Measurements from ENCODE around the gene TP73.

TP73 gene

DNA sequence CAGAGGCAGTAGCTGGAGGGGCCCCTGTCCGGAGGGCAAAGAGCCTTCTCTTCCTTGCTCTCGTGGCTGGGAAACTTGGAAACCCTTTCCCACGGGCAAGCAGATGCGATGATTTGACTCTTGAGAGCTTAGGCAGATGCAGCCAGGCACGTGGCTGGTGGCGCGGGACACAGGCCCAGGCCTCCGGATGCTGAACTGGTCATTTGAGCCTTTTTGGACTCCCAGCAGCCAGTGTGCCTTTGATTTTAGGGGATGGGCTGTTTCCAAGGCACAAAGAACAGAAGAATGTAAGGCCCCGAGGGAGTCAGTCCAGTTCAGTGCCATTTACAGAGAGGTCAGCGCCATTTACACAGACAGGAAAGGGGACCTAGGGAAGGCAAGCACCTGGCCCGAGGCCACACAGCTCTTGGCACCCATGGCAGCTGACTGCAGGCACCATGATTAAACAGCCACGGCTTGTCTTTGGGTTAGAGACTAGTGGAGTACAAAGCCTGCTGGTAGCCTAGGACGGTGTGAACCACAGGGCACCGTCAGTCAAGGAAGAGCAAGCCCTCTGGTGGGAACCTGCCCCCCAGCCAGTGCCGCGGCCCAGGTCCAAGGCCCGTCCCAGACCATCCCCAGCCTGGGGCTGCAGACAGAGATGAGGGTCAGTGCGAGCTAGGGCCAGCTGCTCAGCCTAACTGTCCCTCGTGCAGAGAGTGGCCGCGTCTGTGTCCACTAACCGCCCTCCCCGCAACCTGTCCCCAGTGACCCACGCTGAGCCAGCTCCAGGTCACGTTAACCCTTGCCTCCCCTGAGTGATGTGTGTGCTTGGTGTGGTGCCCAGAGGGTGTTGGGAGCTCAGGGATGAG is 79.5 kb downstream of the TP73 start:
- DNase-seq: no peak

- DNase-seq: no peak
Measured at GRCh38 chr1:3732434-3733093, 80.2 kb downstream of the TP73 start.

GRCh38 chr1:3733094-3733882 is 81.0 kb downstream of the TP73 start:
- no peak for DNase-seq

GRCh38 chr1:3733883-3734589 is 81.7 kb downstream of the TP73 start:
- no peak for DNase-seq

GRCh38 chr1:3734602-3735001 is 82.3 kb downstream of the TP73 start:
- DNase-seq: no peak

DNA sequence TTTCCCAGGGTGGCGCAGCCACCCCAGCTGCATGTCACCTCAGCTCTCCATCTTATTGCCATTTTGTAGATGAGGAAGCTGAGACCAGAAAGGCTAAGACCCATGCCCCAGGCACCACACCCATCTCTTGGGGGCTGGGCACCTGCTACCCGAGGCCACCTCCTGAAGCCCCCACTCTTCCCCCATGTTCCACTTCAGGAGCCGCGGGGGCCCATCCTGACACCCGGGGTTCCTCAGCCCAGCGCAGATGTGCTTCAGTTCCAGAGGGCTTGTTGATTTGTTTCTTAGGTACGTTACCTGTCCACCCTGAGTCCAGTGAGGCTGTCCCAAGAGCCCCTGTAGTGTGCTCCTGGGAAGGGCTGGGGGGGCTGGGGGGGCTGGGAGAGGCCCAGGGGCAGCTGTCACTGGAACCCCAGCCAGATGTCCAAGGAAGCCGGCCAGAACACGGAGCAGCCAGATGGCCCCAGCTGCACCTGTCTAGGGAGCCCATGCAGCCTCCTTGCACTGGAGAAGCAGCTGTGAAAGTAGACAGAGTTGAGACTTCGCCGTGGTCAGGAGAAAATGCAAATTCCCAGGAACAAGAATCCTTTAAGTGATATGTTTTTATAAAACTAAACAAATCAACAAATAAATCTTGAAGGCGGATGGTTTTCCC is 82.8 kb downstream of the TP73 start:
- DNase-seq: no peak

DNA sequence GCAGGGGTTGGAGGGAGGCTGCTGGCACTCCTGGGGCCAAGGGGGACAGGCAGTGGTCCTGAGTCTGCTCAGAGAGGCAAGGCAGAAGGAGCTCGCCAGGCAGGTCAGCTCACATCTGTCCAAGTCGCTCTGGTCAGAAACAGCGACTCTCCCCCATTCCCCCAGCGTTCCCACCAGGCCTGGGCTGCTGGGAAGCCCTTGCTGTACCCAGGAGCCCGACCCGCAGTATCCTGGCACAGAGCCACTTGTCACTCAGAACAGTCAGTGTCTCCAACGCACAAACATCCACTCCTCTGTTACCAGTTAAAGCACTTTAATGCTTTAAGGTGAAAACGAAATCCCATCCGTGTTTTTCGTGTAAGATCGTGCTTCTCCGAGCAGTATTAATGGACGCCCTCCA is 83.4 kb downstream of the TP73 start:
- no peak for DNase-seq

- DNase-seq: no peak
Measured at GRCh38 chr1:3736131-3736561, 83.8 kb downstream of the TP73 start.

GRCh38 chr1:3736708-3737107 is 84.4 kb downstream of the TP73 start:
- DNase-seq: no peak

- DNase-seq: no peak
Measured at GRCh38 chr1:3738943-3739342, 86.6 kb downstream of the TP73 start.

DNA sequence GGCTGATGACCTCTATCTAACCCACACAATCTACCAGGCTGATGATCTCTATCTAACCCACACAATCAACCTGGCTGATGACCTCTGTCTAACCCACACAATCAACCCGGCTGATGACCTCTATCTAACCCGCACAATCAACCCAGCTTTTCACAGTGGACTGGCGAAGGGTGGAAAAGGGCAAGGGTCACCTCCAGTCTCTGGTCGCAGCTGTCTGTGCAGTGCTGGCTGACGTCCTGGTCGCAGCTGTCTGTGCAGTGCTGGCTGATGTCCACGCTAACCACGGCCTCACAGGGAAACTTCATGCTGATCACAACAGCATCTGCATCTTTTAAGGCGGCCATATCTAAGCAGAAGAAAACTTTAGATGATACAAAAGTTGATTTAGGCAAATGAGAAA is 87.7 kb downstream of the TP73 start:
- DNase-seq: no peak

- no peak for DNase-seq
Measured at GRCh38 chr1:3740752-3741151, 88.4 kb downstream of the TP73 start.

DNA sequence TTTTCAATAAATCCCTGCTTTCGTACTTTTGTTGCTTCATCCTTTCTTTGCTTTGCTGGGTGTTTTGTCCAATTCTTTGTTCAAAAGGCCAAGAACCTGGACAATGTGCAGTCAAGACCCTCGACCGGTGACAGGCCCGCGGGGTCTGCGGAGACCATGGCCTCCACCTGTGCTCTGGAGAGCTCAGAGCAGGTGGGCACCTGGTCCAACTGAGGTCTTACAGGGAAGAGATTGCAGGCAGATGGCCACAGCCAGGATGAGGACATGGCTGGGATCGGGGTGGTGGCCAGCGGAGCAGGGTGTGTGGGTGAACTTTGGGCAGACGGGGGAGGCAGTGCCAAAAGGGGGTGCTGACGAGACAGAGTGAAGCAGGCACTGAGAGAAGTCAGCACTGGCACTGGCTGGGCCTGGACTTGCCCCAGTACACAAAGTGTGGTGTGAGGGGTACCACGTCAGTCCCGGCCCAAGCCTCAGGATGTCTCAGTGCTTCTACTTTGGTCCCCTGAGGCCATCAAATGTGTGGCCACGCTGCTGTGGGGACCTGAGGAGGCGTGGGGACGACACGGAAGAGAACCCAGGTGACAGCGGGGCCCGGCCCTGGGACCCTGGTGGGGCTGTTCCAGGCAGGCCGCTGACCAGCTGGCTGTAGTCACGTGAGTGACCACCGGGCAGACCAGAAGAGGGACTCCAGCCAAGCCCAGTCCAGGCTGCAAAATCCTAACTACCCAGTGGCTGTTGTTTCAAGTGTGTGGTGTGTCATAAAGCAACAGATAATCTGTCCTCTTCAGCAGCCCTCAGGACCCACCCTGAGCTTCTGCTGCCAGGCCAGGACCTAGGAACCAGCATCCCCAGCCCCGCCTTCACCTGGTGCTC is 89.5 kb downstream of the TP73 start:
- no peak for DNase-seq

GRCh38 chr1:3742439-3743298 is 90.4 kb downstream of the TP73 start:
- no peak for DNase-seq

GRCh38 chr1:3743421-3743820 is 91.1 kb downstream of the TP73 start:
- DNase-seq: no peak

GRCh38 chr1:3743826-3744225 is 91.5 kb downstream of the TP73 start:
- DNase-seq: no peak

- no peak for DNase-seq
Measured at GRCh38 chr1:3744646-3745045, 92.3 kb downstream of the TP73 start.

DNA sequence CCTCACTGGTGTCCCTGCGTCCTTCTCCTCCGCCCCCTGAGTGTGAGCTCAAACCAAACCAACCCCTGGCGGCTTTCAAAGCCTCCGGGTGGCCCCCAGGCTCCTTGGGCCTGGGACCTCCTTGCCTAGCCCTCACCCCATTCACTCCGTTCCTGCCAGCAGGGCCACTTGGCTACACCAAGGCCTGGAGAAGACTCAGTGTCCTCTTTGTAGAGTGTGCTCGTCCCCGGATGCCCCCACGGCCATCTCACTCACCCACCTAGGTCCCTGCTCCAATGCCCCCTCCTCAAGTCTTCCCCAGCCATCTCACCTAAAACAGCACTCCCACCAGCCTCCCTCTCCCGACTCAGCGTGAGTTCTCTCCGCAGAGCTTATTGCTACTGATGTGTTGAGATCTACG is 92.8 kb downstream of the TP73 start:
- no peak for DNase-seq

DNA sequence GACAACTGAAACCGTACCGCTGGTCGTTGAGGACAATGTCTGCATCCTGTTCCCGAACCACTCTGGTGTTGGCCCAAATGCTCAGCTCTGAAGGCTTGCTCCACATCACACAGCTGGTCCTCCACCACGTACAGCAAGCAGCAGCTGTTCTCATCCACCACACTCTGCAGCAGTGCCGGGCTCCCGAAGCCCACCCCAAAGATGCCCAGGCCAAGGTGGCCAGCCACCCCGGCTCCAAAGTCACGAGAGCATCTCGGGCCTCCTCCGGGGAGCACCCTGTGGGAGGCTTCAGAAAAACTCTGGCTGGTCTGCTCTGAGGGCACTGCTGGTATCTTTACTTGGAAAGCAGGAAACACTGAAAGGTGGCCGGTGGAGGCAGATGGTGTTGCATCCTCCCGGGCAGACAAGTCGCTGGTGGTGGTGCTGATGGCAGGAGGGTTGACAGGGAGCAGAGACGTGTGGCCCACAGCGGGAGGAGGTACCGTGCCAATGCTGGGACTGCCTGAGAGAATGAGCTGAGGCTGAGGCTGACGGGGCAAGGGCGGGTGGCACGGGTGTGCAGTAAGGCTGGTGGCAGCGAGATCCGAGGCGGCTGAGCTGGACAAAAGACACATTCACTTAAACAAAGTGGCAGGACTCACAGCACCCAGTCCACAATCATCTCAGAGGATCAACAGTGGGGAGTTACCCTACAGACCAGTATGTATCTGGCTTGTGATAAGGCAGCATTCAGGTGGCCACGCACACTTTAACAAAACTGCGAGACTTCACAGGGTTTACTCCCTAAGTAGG is 93.5 kb downstream of the TP73 start:
- DNase-seq: no peak
